ENCODE results near the gene BLTP3A.

- TF ChIP-seq, protein P1, sequence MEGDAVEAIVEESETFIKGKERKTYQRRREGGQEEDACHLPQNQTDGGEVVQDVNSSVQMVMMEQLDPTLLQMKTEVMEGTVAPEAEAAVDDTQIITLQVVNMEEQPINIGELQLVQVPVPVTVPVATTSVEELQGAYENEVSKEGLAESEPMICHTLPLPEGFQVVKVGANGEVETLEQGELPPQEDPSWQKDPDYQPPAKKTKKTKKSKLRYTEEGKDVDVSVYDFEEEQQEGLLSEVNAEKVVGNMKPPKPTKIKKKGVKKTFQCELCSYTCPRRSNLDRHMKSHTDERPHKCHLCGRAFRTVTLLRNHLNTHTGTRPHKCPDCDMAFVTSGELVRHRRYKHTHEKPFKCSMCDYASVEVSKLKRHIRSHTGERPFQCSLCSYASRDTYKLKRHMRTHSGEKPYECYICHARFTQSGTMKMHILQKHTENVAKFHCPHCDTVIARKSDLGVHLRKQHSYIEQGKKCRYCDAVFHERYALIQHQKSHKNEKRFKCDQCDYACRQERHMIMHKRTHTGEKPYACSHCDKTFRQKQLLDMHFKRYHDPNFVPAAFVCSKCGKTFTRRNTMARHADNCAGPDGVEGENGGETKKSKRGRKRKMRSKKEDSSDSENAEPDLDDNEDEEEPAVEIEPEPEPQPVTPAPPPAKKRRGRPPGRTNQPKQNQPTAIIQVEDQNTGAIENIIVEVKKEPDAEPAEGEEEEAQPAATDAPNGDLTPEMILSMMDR (IDR thresholded peaks at IDR 0.05): no peak
- TF ChIP-seq POLR2A (IDR thresholded peaks at IDR 0.05): no peak
Observed at GRCh38 chr6:34743625-34744293, 48.1 kb upstream of the BLTP3A start.

All from breast epithelium (tissue), 3 donors.